ENCODE measurements around the gene SLC44A5.
"Not testable (repeated sequence)": the region's sequence is repeated elsewhere in the genome, so short reads cannot be mapped to it uniquely, and the experiment has no call there.

Gene SLC44A5

DNA sequence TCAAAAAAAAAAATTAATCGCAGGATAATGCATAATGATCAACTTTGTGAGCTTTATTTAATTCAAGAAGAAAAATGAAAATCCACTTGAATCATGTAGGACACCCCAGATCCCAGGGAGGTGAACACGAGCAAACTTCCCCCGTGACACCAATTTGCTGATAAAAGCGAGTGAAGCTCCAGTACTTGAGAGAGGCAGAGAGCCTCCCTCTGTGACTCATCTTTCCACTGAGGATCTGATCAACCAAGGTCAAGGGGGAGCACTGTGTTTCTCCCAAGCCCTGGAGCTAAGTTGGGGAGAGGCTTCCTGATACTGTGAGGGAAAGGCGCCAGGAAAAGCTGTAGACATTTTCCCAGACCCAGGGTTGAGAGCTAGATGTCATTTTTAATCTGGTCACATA lies 160.9 kb downstream of the SLC44A5 start:
- DNase-seq (ENCODE audit: low read depth), result no peak

- no peak for DNase-seq (ENCODE audit: low read depth)
These were observed 166.7 kb downstream of the SLC44A5 start for GRCh38 chr1:75444220-75444619.

- DNase-seq (ENCODE audit: low read depth), result no peak
These were observed 170.6 kb downstream of the SLC44A5 start for GRCh38 chr1:75440274-75440673.

GRCh38 chr1:75438355-75438754 lies 172.6 kb downstream of the SLC44A5 start:
- no peak for DNase-seq (ENCODE audit: low read depth)

DNA sequence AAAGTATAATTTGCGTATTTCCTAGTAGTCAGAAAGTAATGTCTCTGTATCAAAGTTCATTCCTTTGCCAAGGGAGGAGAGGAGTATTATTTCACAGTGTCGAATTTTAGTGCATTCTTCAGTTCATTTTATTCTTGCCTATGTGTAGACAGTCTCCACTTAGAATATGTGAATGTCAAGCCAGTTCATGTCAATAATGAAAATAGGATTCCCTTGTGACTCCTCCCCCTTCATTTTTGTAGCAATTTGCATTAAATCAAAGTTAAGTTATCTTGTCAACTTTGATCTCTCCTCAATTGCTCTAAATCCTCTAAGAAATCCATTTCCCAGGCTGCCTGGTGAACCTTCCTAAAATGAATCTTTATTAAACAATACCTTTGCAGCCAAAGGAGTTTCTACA lies 179.1 kb downstream of the SLC44A5 start:
- no peak for DNase-seq (ENCODE audit: low read depth)

DNA sequence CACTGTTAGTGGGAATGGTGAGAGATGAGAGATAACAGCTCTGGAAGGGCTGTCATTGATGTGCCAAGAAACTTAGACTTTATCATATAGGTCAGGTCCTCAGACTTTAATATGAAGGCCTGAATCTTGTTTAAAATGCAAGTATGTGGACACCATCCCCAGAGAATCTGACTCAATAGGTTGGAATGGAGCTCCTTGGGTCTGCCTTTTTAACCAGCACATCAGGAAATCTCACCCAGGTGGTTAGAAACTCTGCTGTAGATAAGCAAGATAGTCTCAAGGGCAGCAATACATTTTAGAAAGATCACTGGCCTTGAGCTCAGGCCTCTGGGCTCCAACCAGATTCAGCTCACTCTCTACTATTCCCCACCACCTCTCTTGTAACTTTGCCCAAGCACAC lies 180.4 kb downstream of the SLC44A5 start:
- no peak for DNase-seq (ENCODE audit: low read depth)

DNA sequence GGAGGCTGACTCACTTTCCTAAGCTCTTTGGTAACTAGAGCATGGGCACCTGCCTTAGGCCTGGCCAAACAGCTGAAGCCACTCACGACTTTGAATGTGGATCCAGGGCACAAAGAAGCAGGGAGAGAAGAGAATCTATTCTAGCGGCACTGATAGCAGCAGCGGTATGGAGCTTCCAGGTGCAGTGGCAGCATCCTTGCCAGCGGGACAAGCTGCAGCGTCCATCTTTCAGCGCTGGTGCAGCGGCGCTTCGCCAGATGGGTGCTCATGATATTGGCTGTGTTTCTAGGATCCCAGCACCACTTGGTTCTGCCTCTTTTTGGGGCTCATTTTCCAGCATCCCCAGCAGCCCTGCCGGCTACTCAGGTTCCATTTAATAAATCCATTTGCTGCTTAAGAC lies 184.2 kb downstream of the SLC44A5 start:
- DNase-seq (ENCODE audit: low read depth), result no peak

DNA sequence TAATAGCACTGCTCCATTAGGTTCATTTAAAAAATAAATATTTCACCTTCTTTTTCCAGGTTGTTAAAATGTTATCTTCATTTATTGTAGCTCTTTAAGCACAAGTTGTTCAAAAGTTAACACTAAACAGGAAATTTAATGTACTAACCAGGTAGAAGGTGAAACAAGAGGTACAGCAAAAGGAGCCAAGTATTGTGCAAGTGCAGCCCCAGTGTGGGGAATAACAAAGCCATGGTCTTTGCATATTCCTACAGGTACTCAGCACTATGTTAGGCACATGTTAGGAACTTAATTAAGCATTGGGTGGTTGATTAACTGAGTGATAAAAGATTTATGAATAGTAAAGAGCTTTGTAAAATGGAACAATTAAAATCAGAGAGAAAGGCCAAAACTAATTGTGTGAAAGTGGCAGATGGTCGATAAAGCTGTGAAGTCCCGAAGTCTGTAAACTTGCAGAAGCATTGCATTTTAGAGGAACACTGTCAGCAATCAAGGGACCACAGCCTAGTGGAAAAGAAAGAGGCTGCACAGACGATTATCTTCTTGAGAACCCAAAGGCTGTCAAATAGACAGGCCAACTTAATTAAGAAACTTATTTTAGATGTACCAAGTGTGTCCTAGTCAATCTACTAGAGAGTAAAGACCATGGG lies 185.8 kb downstream of the SLC44A5 start:
- no peak for DNase-seq (ENCODE audit: low read depth)

GRCh38 chr1:75423616-75424015 lies 187.3 kb downstream of the SLC44A5 start:
- no peak for DNase-seq (ENCODE audit: low read depth)

DNA sequence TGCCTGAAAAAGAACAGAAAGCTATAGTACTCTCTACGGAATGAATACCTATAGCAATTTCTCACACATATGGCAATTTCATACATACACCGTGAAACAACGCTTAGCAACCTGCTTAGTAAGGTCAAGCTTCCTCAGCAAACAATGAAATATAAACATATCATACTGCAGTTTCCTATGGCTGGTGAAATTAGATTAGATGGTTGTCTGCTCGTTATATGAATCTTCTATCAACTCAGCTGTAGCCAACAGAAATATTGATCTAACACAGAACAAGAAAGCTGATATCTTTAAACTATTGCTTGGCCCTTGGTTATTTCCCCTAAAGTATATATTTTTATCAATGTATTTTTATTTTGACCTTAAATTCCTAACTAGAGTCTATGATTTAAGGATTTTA lies 187.8 kb downstream of the SLC44A5 start:
- DNase-seq (ENCODE audit: low read depth), result no peak

GRCh38 chr1:75421371-75421770 lies 189.5 kb downstream of the SLC44A5 start:
- DNase-seq (ENCODE audit: low read depth), result no peak

- DNase-seq (ENCODE audit: low read depth), result no peak
These were observed 195.7 kb downstream of the SLC44A5 start for GRCh38 chr1:75415187-75415586.

DNA sequence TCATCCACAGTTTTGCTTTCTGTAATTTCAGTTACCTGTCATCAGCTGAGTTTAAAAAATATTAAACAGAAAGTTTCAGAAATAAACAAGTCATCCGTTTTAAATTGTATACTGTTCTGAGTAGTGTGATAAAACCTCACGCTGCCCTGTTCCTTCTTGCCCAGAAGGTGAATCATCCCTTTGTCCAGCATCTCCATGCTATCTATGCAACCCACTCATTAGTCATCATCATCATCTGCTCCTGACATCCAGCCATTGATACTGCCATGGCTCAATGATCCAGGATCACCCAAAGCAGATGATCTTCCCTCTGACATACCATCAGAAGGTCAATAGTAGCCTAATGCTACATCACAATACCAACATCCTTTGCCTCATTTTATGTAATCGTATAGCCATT lies 198.3 kb downstream of the SLC44A5 start:
- no peak for DNase-seq (ENCODE audit: low read depth)

DNA sequence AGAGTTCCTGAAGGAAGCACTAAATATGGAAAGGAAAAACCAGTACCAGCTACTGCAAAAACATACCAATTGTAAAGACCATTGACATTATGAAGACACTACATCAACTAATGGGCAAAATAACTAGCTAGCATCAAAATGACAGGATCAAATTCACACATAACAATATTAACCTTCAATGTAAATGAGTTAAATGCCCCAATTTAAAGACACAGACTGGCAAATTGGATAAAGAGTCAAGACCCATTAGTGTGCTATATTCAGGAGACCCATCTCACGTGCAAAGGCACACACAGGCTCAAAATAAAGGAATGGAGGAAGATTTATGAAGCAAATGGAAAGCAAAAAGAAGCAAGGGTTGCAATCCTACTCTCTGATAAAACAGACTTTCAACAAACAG lies 206.2 kb downstream of the SLC44A5 start:
- DNase-seq (ENCODE audit: low read depth), result not testable (repeated sequence)

DNA sequence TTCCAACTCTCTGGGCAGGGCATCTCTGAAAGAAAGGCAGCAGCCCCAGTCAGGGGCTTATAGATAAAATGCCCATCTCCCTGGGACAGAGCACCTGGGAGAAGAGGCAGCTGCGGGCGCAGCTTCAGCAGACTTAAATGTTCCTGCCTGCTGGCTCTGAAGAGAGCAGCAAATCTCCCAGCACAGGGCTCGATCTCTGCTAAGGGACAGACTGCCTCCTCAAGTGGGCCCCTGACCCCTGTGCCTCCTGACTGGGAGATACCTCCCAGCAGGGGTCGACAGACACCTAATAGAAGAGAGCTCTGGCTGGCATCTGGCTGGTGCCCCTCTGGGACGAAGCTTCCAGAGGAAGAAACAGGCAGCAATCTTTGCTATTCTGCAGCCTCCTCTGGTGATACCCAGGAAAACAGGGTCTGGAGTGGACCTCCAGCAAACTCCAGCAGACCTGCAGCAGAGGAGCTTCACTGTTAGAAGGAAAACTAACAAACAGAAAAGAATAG lies 207.7 kb downstream of the SLC44A5 start:
- DNase-seq (ENCODE audit: low read depth), result not testable (repeated sequence)

GRCh38 chr1:75400716-75401115 lies 210.2 kb downstream of the SLC44A5 start:
- no peak for DNase-seq (ENCODE audit: low read depth)

DNA sequence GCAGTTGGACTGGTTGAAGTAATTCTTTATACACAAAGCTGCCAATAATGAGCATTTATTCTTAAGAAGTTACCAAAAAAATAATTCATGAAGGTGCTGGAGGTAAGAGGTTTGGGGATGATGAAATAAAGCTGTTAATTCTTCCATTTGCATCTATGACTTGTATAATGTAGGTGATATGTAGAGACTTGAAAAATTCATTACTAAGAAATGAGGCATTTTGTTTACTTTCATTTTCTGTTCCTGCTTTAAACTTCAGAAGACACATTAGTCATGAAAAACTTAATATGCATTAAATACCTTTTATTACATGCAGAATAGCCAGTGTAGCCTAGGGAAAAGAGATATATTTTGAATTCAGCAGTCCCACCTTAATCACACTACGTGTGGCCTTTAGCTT lies 214.2 kb downstream of the SLC44A5 start:
- no peak for DNase-seq (ENCODE audit: low read depth)

- no peak for DNase-seq (ENCODE audit: low read depth)
These were observed 214.7 kb downstream of the SLC44A5 start for GRCh38 chr1:75396260-75396659.

- no peak for DNase-seq (ENCODE audit: low read depth)
These were observed 216.4 kb downstream of the SLC44A5 start for GRCh38 chr1:75394386-75395139.

DNA sequence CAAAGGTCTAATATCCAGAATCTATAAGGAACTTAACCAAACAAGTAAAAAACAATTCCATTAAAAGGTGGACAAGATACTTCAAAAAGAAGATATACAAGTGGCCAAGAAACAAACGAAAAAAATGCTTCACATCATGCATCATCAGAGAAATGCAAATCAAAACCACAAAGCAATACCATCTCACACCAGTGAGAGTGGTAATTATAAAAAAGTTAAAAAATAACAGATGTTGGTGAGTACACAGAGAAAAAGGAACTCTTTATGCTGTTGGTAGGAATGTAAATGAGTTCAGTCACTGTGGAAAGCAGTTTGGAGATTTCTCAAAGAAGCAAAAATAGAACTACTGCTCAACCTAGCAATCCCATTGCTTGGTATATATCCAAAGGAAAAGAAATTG lies 218.6 kb downstream of the SLC44A5 start:
- DNase-seq (ENCODE audit: low read depth), result no peak

DNA sequence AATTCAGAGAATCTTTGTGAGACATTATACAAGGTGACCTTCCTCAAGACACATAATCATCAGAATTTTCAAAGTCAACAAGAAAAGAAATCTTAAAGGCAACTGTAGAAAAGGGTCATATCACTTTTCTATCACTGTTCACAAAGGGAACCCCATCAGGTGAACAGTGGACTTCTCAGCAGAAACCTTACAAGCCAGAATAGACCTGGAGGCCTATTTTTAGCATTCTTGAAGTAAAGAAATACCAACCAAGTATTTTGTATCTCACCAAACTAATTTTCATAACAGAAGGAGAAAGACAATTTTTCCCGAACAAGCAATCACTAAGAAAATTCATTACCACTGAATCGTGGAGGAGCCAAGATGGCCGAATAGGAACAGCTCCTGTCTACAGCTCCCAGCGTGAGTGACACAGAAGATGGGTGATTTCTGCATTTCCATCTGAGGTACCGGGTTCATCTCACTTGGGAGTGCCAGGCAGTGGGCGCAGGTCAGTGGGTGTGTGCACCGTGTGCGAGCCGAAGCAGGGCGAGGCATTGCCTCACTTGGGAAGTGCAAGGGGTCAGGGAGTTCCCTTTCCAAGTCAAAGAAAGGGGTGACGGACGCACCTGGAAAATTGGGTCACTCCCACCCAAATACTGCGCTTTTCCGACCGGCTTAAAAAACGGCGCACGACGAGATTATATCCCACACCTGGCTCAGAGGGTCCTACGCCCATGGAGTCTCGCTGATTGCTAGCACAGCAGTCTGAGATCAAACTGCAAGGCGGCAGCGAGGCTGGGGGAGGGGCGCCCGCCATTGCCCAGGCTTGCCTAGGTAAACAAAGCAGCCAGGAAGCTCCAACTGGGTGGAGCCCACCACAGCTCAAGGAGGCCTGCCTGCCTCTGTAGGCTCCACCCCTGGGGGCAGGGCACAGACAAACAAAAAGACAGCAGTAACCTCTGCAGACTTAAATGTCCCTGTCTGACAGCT lies 235.2 kb downstream of the SLC44A5 start:
- not testable (repeated sequence) for DNase-seq (ENCODE audit: low read depth)

DNA sequence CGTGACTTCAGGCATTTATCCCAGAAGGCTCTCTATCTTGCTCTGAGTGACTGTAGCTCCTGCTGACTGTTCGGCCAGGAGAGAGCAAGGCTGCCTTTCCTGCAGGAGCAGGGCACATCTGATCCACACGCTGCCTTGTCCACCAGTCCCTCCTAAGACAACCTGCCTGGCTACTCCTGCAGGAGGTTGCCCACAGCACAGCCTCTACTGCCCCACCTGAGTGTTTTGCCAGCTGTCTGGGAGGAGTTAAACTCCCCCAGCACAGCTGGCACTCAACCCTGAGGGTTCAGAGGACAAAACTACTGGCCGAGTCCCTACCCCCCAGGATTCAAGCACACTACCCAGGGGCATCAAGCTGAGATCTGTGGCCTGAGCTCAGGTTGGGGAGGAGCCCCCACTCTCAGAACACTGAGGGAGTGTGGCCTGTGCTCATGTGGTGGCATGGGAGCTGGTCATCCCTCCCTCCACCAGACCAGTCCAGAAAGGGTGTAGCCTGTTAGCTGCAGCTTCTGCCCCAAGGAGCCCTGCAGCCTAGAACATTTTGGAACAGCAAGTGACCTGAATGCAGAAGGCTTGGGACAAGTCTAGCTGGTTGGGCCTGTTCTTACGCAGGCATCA lies 237.3 kb downstream of the SLC44A5 start:
- DNase-seq (ENCODE audit: low read depth), result no peak
